Glomerular endothelial cell (primary cell): ENCODE measurements around the gene FALEC. TPM values are rescaled to one million over a fixed set of nuclear protein-coding genes. Genes with fewer than 3 reads are reported as not detected.

Experiments
- total RNA-seq: library from RNA; depleted of rRNA; stranded (reverse); fragments of >200 nt; gene quantifications from 2 replicates; pipeline ENCODE4 v1.2.3, GENCODE V29; 2015

FALEC gene
- total RNA-seq, 1 donor from 2014 or later, result not detected

Other genes starting within 250 kb of the FALEC start
- 136 and 151 TPM in 2 replicates for gene APH1A, start 246.7 kb upstream of the FALEC start, total RNA-seq
- gene C1orf54, start 243.0 kb upstream of the FALEC start, total RNA-seq, result 67.9 and 145 TPM in 2 replicates
- gene CIART, start 233.2 kb upstream of the FALEC start, total RNA-seq, result 2.2 and 11.4 TPM in 2 replicates
- gene MRPS21, start 221.9 kb upstream of the FALEC start, total RNA-seq, result 42.3 and 48.4 TPM in 2 replicates
- 26.7 and 45.1 TPM in 2 replicates for gene PRPF3, start 194.2 kb upstream of the FALEC start, total RNA-seq
- gene RPRD2, start 151.6 kb upstream of the FALEC start, total RNA-seq, result 12.6 and 17.6 TPM in 2 replicates
- gene TARS2, start 28.3 kb upstream of the FALEC start, total RNA-seq, result 12.9 and 14.2 TPM in 2 replicates
- gene ECM1, start 7.6 kb upstream of the FALEC start, total RNA-seq, result 4.2 and 5.1 TPM in 2 replicates
- gene ADAMTSL4, start 33.7 kb downstream of the FALEC start, total RNA-seq, result 1.3 and 2.6 TPM in 2 replicates
- gene MCL1, start 63.9 kb downstream of the FALEC start, total RNA-seq, result 210 and 246 TPM in 2 replicates
- 152 and 244 TPM in 2 replicates for gene ENSA, start 113.9 kb downstream of the FALEC start, total RNA-seq
- gene GOLPH3L, start 181.4 kb downstream of the FALEC start, total RNA-seq, result 20.4 and 41.5 TPM in 2 replicates
- 0.47 TPM in 1 of 2 replicates, not detected in the other for gene HORMAD1, start 205.1 kb downstream of the FALEC start, total RNA-seq